Activated CD8-positive, alpha-beta memory T cell treated with anti-CD3 and anti-CD28 coated beads, Interleukin-2, amount 10 ng/mL, durations not matched to agents 7 days and 5 days (primary cell): ENCODE measurements around the gene NANS. TPM values are rescaled to one million over a fixed set of nuclear protein-coding genes. Genes with fewer than 3 reads are reported as not detected.
"Not testable (repeated sequence)": the region's sequence is repeated elsewhere in the genome, so short reads cannot be mapped to it uniquely, and the experiment has no call there.

Source experiments
- ATAC-seq: fragments of 150-1000 bp; cut with Tn5 transposase; one replicate; pipeline ENCODE4 v1.10.0; 2021; ENCODE audit warnings: moderate library complexity
- CTCF ChIA-PET: fragments of 350-600 bp; sonication (Branson Sonifier 250); formaldehyde crosslinking; loops from one replicate; lab custom pipeline; 2021; ENCODE audit warnings: antibody characterized with exemption; lab: Charles Lee
- DNase-seq: peaks from one replicate; pipeline ENCODE4 v3.0.0-alpha.2; 2020
- H3K27ac Mint-ChIP-seq: one replicate; pipeline ENCODE4 v1.8.0; 2021; ENCODE audit warnings: mild to moderate bottlenecking, mixed read lengths
- H3K27me3 Mint-ChIP-seq: one replicate; pipeline ENCODE4 v1.8.0; 2021; ENCODE audit warnings: mixed read lengths
- H3K36me3 Mint-ChIP-seq: one replicate; pipeline ENCODE4 v1.8.0; 2021; ENCODE audit warnings: mild to moderate bottlenecking, mixed read lengths
- H3K4me1 Mint-ChIP-seq: one replicate; pipeline ENCODE4 v1.8.0; 2021; ENCODE audit warnings: mixed read lengths
- H3K4me3 Mint-ChIP-seq: one replicate; pipeline ENCODE4 v1.8.0; 2021; ENCODE audit warnings: mild to moderate bottlenecking, moderate library complexity, mixed read lengths
- H3K9me3 Mint-ChIP-seq: one replicate; pipeline ENCODE4 v1.8.0; 2022; ENCODE audit warnings: low read depth, mixed read lengths
- total RNA-seq, 2 experiments: library from RNA; stranded (reverse); gene quantifications; one replicate each; pipeline ENCODE4 v1.2.3, GENCODE V29; 2021

NANS gene
- total RNA-seq, 2 experiments from 2014 or later: 35.5 to 47.8 TPM

DNA sequence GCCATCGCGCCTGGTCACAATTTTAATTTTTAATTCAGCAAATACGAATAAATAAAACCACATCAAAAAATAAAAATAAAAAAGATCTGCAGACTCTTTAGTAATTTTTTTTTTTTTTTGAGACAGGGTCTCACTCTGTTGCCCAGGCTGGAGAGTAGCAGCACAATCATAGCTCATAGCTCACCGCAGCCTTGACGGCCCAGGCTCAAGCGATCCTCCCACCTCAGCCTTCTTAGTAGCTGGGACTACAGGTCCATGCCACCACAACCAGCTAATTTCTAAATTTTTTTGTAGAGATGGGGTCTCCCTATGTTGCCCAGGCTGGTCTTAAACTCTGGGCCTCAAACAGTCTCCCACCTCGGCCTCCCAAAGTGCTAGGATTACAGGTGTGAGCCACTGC lies 14.2 kb downstream of the NANS start:
- H3K27ac Mint-ChIP-seq: no peak overlapping the region
- H3K36me3 Mint-ChIP-seq: peaks cover 14% of the 10 kb centered on the region
- ATAC-seq: no peak
- DNase-seq: no peak
- H3K9me3 Mint-ChIP-seq: no peaks in the 10 kb centered on the region
- H3K4me1 Mint-ChIP-seq: peaks cover 17% of the 10 kb centered on the region
- no peak overlapping the region for H3K4me3 Mint-ChIP-seq
- CTCF ChIA-PET: interaction anchor here (1.5 to 2.4 kb wide), 2 partner anchors 38 to 47 kb away, joined by 3 to 8 read pairs; partner anchors contain the start of gene TRIM14
- no peaks in the 10 kb centered on the region for H3K27me3 Mint-ChIP-seq

DNA sequence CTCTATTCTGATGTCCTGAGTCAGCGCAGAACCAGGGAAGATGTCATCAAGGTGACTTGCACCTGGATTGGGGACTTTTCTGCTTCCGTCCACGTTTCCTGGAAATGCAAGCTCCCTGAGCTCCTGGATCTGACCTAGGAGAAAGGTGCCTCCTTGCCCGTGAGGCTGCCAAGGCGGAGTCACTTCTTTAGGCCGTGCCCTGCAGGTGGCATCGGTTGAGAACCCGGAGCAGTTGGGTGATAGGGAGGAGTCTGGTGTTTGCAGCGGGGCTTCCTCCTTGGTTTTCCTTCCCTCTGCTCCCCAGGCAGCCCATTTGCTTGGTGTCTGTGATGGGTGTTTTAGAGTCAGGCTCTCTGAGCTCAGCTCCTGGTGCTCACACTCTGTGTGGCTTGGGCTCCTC lies 15.2 kb downstream of the NANS start:
- Mint-ChIP-seq H3K9me3 (no peaks in the 10 kb centered on the region), H3K4me3 (no peak overlapping the region), H3K36me3 (peaks cover 9% of the 10 kb centered on the region), H3K27me3 (no peaks in the 10 kb centered on the region), H3K27ac (no peak overlapping the region), H3K4me1 (peaks cover 27% of the 10 kb centered on the region)
- ATAC-seq: no peak
- DNase-seq: no peak
- CTCF ChIA-PET: interaction anchor here (1.5 to 2.4 kb wide), 2 partner anchors 37 to 46 kb away, joined by 3 to 8 read pairs; partner anchors contain the start of gene TRIM14

DNA sequence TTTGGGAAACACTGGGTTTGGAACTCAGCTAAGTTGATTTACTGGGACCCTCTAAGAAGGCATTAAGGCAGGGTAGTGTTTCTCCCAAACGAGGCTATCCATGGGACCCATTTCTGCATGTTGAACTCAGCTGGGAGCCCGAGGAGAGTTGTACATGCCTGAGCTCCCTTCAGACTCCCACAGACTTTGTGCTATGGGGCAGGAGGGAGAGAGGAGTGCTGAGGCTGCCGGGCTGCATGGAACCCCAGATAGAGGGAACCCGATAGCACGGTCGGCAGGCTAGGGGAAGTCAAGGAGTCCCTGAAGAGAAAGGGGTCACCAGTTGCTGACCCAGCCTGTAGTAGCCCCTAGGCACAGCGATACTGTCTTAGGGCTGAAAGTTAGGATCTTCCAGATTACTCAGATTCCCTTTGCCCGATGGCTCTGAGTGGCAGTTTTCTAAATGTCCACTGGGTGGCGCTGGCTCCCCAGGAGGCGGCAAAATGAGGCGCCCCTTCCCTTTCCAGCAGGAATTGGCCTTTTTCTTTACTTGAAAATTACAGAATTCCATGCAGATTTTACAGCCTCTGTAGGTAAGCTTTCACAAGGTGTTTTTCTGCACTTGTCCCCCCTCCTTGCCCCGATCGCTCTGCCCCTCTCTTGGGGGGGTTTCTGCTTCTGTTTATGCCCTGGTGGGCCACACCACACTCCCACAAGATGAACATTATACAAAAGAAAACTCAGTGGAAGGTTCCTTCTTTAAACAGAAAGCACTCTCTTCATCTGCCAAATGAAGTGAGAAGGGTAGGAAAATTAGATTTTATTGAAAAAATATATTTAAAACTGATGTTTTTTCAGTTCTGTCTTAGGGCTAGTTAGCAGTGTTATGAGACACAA lies 17.8 kb downstream of the NANS start:
- H3K27ac Mint-ChIP-seq: peak overlapping the region; percentile 88
- no peak overlapping the region for H3K4me3 Mint-ChIP-seq

DNA sequence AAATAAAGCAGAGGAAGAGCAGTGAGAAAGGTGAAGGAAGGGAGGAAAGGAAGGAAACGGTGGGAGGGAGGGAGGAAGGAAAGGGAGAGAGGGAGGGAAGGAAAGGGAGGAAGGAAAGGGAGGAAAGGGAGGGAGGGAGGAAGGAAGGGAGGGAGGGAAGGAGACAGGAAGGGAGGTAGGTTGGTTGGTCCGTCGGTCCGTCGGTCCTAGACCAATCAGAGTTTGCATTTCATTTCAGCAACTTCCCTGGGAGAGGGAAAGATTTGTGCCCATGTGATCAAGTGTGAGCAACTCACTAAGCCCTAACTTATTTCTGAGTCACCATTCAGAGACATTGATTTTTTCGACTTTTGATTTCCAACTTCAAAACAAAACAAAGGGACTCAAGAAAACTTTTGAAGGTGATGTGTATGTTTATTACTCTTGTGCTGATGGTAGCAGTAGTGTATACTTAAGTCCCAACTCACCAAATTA lies 18.8 kb downstream of the NANS start:
- CTCF ChIA-PET: interaction anchor here (0.8 to 3.5 kb wide), 12 partner anchors 11 to 240 kb away, joined by 3 to 19 read pairs (median 6); partner anchors contain the start of gene TRIM14

More for the DNA sequence above, 17.8 kb downstream of the NANS start:
- CTCF ChIA-PET: interaction anchor here (0.6 to 3.5 kb wide), 29 partner anchors 11 to 241 kb away, joined by 3 to 19 read pairs (median 4); partner anchors contain the start of genes NANS, TBC1D2 and TRIM14
- Mint-ChIP-seq H3K9me3 (no peaks in the 10 kb centered on the region), H3K36me3 (peaks cover 16% of the 10 kb centered on the region), H3K27me3 (no peaks in the 10 kb centered on the region), H3K4me1 (peaks cover 35% of the 10 kb centered on the region)
- peak; percentile 37 for ATAC-seq
- DNase-seq: peak; percentile 76

DNA sequence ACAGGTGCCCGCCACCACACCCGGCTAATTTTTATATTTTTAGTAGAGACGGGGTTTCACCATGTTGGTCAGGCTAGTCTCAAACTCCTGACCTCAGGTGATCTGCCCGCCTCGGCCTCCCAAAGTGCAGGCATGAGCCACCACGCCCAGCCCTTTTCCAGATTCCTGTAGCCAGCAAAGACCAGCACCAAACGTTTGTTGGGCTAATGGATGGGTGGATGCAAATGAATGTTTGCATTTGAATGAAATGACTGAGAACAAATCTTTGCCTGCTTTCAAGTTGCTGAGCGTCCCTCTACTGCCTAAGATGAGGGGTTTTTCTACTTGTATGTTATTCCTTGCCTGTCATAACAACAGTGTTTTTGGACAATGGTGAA lies 20.0 kb downstream of the NANS start:
- peaks cover 42% of the 10 kb centered on the region for H3K4me1 Mint-ChIP-seq
- CTCF ChIA-PET: interaction anchor here (0.8 to 3.1 kb wide), 5 partner anchors 11 to 42 kb away, joined by 3 to 8 read pairs (median 6); no protein-coding TSS in a partner anchor
- not testable (repeated sequence) for H3K27me3 Mint-ChIP-seq

More for the DNA sequence above, 18.8 kb downstream of the NANS start:
- DNase-seq: no peak
- Mint-ChIP-seq H3K36me3 (peaks cover 16% of the 10 kb centered on the region), H3K27ac (peak overlapping the region; percentile 88), H3K27me3 (no peaks in the 10 kb centered on the region), H3K9me3 (no peaks in the 10 kb centered on the region), H3K4me1 (peaks cover 35% of the 10 kb centered on the region), H3K4me3 (peak overlapping the region; percentile 24)
- ATAC-seq: peak; percentile 73

DNA sequence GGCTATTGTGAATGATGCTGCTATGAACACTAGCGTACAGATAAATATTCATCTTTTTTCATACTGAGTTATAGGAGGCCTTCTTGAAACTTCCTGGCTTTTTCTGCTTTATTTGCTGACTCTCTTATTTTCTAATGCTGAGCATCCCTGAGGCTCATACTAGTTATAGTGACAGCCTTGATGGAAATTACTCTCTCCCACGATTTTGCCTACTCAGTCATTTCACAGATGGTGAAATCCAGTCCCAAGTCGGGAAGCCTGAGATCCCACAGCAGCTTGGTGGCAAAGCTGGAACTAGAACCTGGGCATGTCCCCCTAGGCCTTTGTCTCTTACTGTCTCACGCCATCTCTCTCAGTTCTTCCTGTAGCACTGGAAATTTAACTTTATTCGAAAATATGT lies 22.4 kb downstream of the NANS start:
- Mint-ChIP-seq H3K9me3 (no peaks in the 10 kb centered on the region), H3K36me3 (peaks cover 47% of the 10 kb centered on the region), H3K4me1 (peaks cover 65% of the 10 kb centered on the region), H3K4me3 (no peak overlapping the region), H3K27me3 (no peaks in the 10 kb centered on the region), H3K27ac (peak overlapping the region; percentile 66)
- CTCF ChIA-PET: interaction anchor here (1.5 to 3.1 kb wide), 2 partner anchors 12 to 18 kb away, joined by 7 read pairs; no protein-coding TSS in a partner anchor
- no peak for ATAC-seq
- no peak for DNase-seq

More for the DNA sequence above, 20.0 kb downstream of the NANS start:
- not testable (repeated sequence) for DNase-seq, H3K4me3 Mint-ChIP-seq, ATAC-seq, H3K9me3 Mint-ChIP-seq
- Mint-ChIP-seq H3K36me3 (peaks cover 24% of the 10 kb centered on the region), H3K27ac (peak overlapping the region; percentile 88)

DNA sequence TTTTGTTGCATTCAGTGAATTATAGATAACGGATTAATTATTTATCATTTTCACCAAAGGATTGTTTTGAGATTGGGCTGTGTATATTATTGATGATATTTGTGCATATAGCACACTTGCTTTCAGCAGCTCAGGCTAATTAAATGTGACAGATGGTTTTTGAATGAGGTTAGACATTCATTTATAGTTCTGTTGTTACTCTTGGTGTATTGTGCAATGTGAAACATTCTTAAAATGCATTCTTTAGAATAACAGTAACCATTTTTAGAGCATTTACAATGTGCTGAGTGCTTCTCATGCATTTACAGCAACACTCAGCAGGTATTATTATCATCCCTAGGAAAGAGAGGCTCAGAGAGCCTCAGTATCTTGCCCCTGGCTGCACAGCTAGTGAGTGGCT lies 23.8 kb downstream of the NANS start:
- Mint-ChIP-seq H3K9me3 (no peaks in the 10 kb centered on the region), H3K4me3 (no peak overlapping the region), H3K27ac (no peak overlapping the region), H3K27me3 (no peaks in the 10 kb centered on the region), H3K4me1 (peaks cover 53% of the 10 kb centered on the region), H3K36me3 (peaks cover 54% of the 10 kb centered on the region)
- ATAC-seq (no peak), DNase-seq (no peak)
- CTCF ChIA-PET: interaction anchor here (1.5 to 1.6 kb wide), 2 partner anchors 11 to 38 kb away, joined by 4 to 7 read pairs; partner anchors contain the start of gene TRIM14

DNA sequence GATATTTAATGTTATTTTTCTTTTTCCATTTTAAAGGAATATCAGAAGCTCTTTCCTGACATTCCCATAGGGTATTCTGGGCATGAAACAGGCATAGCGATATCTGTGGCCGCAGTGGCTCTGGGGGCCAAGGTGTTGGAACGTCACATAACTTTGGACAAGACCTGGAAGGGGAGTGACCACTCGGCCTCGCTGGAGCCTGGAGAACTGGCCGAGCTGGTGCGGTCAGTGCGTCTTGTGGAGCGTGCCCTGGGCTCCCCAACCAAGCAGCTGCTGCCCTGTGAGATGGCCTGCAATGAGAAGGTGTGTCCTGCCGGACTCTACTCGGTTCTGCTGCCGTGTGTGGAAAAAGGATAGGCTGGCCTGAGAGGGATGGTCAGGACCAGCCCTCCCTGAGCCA lies 24.2 kb downstream of the NANS start:
- DNase-seq: no peak
- H3K27ac Mint-ChIP-seq: peak overlapping the region; percentile 76
- CTCF ChIA-PET: interaction anchor here (1.6 kb wide), 1 partner anchor 38 kb away, joined by 4 read pairs; the partner anchor contains the start of gene TRIM14
- no peak for ATAC-seq
- H3K4me3 Mint-ChIP-seq: no peak overlapping the region
- no peaks in the 10 kb centered on the region for H3K9me3 Mint-ChIP-seq
- H3K27me3 Mint-ChIP-seq: no peaks in the 10 kb centered on the region
- H3K4me1 Mint-ChIP-seq: peaks cover 49% of the 10 kb centered on the region
- peaks cover 54% of the 10 kb centered on the region for H3K36me3 Mint-ChIP-seq

DNA sequence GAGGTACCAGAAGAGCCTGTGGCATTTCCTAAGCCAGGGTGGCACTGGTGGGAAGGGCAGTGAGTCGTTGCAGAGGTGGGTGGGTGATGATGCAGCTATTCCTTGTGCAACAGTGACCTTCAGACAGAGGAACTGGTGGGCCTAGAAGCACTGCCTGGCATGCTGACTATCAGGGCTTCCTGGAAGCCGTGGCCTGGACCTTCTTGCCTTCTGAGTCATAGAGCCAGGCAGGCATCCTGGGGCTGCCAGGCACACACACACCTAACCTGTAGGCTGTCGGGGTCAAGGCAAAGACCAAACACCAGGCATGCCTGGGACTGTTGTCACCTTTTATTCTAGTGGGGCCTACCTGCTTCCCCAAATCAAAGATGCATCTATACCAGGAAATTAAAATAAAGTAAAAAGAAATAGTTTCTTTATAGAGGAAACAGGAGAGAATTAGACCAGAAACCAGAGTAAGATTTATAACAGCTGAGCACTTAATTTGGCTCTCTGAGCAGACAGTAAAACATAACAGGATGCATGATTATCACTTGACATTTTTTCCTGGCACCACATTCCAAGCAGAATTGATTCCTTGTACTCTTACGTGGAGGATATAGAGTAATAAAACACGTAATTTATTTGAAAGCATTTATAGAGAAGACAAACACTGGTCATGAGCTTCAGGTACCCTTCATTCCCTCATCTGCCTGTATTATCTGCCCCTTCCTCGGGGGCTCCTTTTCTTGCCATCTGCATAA lies 25.1 kb downstream of the NANS start:
- H3K27me3 Mint-ChIP-seq: no peaks in the 10 kb centered on the region
- DNase-seq (peak; percentile 68), ATAC-seq (peak; percentile 91)
- no peaks in the 10 kb centered on the region for H3K9me3 Mint-ChIP-seq
- H3K36me3 Mint-ChIP-seq: peaks cover 58% of the 10 kb centered on the region
- H3K4me3 Mint-ChIP-seq: no peak overlapping the region
- peak overlapping the region; percentile 76 for H3K27ac Mint-ChIP-seq
- peaks cover 43% of the 10 kb centered on the region for H3K4me1 Mint-ChIP-seq
- CTCF ChIA-PET: interaction anchor here (1.6 kb wide), 1 partner anchor 37 kb away, joined by 4 read pairs; the partner anchor contains the start of gene TRIM14

DNA sequence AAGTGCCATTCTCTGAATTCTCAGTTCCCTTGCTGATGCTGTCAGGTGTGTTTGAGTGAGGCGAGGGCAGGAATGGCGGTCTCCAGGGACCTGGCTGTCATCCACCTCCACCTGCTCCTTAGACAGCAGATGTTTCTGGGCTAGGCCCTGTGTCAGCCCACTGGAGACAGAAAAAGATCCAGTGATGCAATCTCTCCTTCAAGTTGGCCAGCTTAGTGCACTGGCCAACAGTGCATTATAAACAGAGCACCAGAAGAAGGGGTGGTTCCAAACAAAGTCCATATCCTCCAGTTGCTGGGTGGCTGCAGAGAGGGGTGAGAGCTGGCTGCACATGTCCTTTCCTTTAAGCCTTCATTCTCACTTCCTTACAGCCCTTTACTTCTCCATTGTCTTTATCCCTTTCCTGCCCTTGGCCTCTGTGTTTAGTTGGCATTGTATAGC lies 26.5 kb downstream of the NANS start:
- peak overlapping the region; percentile 9 for H3K27ac Mint-ChIP-seq
- CTCF ChIA-PET: no interaction called here
- peaks cover 54% of the 10 kb centered on the region for H3K36me3 Mint-ChIP-seq
- no peak for DNase-seq
- ATAC-seq: no peak
- H3K4me3 Mint-ChIP-seq: no peak overlapping the region
- no peaks in the 10 kb centered on the region for H3K27me3 Mint-ChIP-seq
- no peaks in the 10 kb centered on the region for H3K9me3 Mint-ChIP-seq
- H3K4me1 Mint-ChIP-seq: peaks cover 38% of the 10 kb centered on the region

DNA sequence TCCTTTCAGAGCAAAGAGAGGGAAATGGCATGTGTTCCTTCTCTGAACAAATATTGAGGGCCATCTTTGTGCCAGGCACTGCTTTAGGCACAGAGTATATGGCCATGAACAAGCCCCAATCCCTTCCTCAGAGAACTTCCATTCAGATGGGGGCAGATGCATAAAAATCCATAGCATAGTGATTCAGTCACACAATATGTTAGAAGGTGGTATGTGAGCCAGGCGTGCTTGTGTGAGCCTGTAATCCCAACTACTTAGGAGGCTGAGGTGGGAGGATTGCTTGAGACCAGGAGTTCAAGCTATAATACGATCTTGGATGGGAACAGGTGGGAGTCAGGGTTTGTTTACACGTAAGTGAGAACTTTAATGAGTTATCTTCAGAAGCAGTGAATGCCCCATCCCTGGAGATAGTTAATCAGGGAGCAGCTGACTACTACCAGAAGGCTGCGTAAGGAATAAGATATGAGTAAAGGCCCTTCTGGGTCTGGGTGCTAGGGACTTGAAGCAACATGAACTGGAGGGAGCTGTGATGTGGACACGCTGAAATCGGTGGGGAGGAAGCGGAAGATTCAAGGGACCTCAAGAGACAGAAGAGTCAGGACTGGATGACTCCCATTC lies 27.1 kb downstream of the NANS start:
- H3K4me3 Mint-ChIP-seq: no peak overlapping the region

DNA sequence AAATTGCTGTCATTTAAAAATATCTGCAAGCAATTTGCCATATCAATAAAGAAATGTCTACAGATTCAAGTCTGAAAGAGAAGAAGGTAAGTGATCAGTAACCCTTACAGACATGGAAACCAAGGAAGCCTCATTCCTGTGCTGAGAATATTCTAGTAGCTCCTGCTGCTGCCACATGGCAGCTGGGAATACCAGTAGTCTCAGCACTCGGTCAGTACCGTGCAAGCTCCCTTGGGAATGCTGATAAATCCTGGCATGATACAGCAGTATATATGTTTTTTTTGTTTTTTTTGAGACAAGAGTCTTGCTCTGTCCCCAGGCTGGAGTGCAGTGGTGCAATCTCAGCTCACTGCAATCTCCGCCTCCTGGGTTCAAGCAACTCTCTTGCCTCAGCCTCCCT lies 27.9 kb downstream of the NANS start:
- no peak overlapping the region for H3K27ac Mint-ChIP-seq
- H3K4me3 Mint-ChIP-seq: no peak overlapping the region
- ATAC-seq: no peak
- no peaks in the 10 kb centered on the region for H3K9me3 Mint-ChIP-seq
- H3K4me1 Mint-ChIP-seq: peaks cover 39% of the 10 kb centered on the region
- no peaks in the 10 kb centered on the region for H3K27me3 Mint-ChIP-seq
- DNase-seq: no peak
- CTCF ChIA-PET: interaction anchor here (1.1 to 1.3 kb wide), 2 partner anchors 11 to 24 kb away, joined by 3 read pairs; no protein-coding TSS in a partner anchor
- H3K36me3 Mint-ChIP-seq: peaks cover 58% of the 10 kb centered on the region

More for the DNA sequence above, 27.1 kb downstream of the NANS start:
- Mint-ChIP-seq H3K9me3 (no peaks in the 10 kb centered on the region), H3K4me1 (peaks cover 40% of the 10 kb centered on the region), H3K27me3 (no peaks in the 10 kb centered on the region), H3K36me3 (peaks cover 55% of the 10 kb centered on the region), H3K27ac (peak overlapping the region; percentile 9)
- CTCF ChIA-PET: interaction anchor here (1.3 kb wide), 1 partner anchor 25 kb away, joined by 3 read pairs; no protein-coding TSS in a partner anchor
- ATAC-seq (no peak), DNase-seq (no peak)
